ENCODE measurements around the gene LRMDA.

DNA sequence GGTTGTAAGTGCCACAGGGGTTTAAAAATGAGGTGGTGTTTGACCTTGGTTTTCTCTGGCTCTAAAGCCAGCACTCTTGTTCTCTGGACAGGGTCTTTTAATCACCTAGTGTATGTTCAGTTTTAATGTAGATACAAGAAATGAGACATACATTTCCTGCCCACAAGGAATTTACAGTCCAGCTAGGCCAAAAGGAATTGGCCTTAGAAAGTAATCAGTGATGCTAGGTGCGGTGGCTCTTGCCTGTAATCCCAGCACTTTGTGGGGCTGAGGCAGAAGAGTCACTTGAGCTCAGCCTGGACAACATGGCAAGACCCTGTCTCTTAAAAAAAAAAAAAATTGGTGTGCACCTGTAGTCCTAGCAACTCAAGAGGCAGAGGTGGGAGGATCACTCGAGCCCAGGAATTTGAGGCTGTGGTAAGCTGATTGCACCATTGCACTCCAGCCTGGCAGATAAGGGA is 100.2 kb downstream of the LRMDA start:
- TF ChIP-seq KDM1A (IDR thresholded peaks at IDR 0.05; ENCODE audit: borderline replicate concordance) (no peak), SUZ12 (IDR thresholded peaks at IDR 0.05; ENCODE audit: unreplicated experiment) (no peak)
- TF ChIP-seq, protein P1, sequence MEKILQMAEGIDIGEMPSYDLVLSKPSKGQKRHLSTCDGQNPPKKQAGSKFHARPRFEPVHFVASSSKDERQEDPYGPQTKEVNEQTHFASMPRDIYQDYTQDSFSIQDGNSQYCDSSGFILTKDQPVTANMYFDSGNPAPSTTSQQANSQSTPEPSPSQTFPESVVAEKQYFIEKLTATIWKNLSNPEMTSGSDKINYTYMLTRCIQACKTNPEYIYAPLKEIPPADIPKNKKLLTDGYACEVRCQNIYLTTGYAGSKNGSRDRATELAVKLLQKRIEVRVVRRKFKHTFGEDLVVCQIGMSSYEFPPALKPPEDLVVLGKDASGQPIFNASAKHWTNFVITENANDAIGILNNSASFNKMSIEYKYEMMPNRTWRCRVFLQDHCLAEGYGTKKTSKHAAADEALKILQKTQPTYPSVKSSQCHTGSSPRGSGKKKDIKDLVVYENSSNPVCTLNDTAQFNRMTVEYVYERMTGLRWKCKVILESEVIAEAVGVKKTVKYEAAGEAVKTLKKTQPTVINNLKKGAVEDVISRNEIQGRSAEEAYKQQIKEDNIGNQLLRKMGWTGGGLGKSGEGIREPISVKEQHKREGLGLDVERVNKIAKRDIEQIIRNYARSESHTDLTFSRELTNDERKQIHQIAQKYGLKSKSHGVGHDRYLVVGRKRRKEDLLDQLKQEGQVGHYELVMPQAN (conservative IDR thresholded peaks at IDR 0.05) = no peak

Data from GM12878 (cell line).